Gastrocnemius medialis (tissue), 4 donors: ENCODE measurements around the gene INAVA.

Source experiments
- CTCF ChIP-seq, 5 experiments: fragments of 450-650 bp in 3 of 5; fragments of 200-600 bp in 2 of 5; sonication (generic) in 2 of 5; IDR thresholded peaks in 4 of 5; conservative IDR thresholded peaks in 1 of 5; 1 replicate in 4 of 5; 2 replicates in 1 of 5; pipeline ENCODE4 v1.5.1; 2016 to 2019; ENCODE audit warnings: antibody characterized with exemption in 5 of 5, mild to moderate bottlenecking in 3 of 5, moderate library complexity in 3 of 5
- POLR2A ChIP-seq, 2 donors: fragments of 450-650 bp; IDR thresholded peaks; one replicate each; pipeline ENCODE4 v1.6.1; 2017; ENCODE audit warnings: antibody characterized with exemption in 2 of 2, mild to moderate bottlenecking in 2 of 2, moderate library complexity in 2 of 2

GRCh38 chr1:200866116-200866515 lies 28.6 kb upstream of the INAVA start:
- TF ChIP-seq CTCF (IDR thresholded peaks at IDR 0.05 in 4 of 5, conservative IDR thresholded peaks at IDR 0.05 in 1 of 5) (no peak), POLR2A (IDR thresholded peaks at IDR 0.05) (no peak)
